Right ventricle myocardium superior (tissue), 1 donor: ENCODE results near the gene CTTN. TPM values are rescaled to one million over a fixed set of nuclear protein-coding genes. Genes with fewer than 3 reads are reported as not detected.

ENCODE experiments used
- ATAC-seq: fragments of 200-7000 bp; cut with Tn5 transposase; one replicate; pipeline ENCODE4 v1.9.1; 2020; ENCODE audit warnings: mild to moderate bottlenecking; ENCODE audit not compliant: poor library complexity
- DNase-seq: peaks from one replicate; pipeline ENCODE4 v3.0.0-alpha.2; 2020
- intact Hi-C: fragments of 100-400 bp; cut with DNase I; formaldehyde crosslinking; loops from one replicate; pipeline ENCODE4 v1.11.2; 2022
- long read RNA-seq: library from polyadenylated mRNA; unstranded; transcript quantifications from one replicate; pipeline ENCODE4 v2.0.0, GENCODE V29; 2021
- total RNA-seq: library from RNA; stranded (reverse); fragmentation: NEBNext Ultra II Directional; extraction: Animal tissue kit (Norgen Biotek cat#: 25700); gene quantifications from one replicate; pipeline ENCODE4 v1.2.1, GENCODE V29; 2021
- donor health status: DM: no; HTN: yes; CAD: no; lungs with severe emphysema.

The CTTN gene
- total RNA-seq: 156 TPM
- long read RNA-seq, transcript CTTN-202 (17 exons, 3,272 nt): major isoform, 55 of 101 reads
- long read RNA-seq, transcript CTTN-201 (18 exons, 3,272 nt): minor isoform, 14 of 101 reads
- long read RNA-seq, partial matches to known transcripts: 12 of 101 reads
- long read RNA-seq, other reads (novel, unspliced or antisense): 18 of 101 reads

DNA sequence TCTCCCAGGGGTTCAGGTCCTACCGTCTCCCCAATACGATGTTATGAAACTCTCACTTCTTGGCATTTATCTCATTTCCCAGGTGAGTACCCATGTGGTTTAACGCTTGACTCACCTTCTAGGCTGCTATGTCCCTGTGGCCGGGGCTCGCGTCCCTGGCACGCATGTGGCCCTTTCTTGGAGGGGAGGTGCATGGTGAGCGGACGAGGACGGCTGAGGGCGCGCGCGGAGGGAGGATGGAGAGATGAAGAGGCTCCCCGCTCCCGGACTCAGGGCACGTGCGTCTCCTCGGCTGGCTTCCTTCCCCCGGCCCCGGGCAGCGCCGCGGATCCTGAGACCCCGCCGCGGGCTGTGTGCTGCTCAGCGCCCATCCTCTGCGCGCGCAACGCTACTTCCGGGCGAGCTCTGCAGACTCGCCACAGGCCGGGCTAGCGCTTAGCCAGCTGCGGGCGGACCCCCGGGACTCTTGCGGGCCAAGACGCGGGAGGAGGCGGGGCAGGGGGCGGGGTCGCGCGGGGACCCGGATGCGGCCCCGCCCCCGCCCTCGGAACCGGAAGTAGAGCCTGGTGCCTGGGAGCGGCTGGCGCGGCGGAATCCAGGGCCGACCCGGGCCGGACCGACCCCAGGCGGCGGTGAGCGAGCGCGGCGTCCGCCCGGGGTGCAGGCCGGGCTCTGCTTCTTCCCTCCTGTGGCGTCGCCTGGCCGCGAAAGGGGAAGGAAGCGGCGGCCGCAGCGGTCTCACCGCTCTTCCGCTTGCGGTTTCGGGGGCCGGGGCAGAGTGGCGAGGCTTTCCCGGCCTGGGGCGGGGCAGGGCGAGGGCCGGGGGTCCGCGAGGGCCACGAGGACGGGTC is at the start of gene CTTN:
TSS of gene CTTN (plus strand) at position 547 of the 851 bp plus-strand sequence. CDS start 8,769 bp downstream, outside the sequence.
- DNase-seq: peak; percentile 91
- peak; percentile 91 for ATAC-seq
- intact Hi-C loops: no loop called here

DNA sequence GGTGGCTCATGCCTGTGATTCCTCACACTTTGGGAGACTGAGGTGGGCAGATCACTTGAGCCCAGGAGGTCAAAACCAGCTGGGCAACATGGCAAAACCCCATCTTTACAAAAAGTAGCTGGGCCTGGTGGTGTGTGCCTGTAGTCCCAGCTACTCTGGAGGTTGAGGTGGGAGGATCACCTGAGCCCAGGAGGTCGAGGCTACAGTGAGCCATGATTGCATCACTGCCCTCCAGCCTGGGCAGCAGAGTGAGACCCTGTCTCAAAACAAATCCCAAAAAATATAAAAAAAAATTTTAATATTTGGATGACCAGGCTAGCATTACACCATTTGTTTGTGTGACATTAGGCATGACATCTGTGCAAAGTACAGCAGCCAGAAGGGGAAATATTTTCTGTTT is 49.7 kb upstream of the CTTN start:
- DNase-seq: no peak
- ATAC-seq: no peak
- intact Hi-C loops: no loop called here

DNA sequence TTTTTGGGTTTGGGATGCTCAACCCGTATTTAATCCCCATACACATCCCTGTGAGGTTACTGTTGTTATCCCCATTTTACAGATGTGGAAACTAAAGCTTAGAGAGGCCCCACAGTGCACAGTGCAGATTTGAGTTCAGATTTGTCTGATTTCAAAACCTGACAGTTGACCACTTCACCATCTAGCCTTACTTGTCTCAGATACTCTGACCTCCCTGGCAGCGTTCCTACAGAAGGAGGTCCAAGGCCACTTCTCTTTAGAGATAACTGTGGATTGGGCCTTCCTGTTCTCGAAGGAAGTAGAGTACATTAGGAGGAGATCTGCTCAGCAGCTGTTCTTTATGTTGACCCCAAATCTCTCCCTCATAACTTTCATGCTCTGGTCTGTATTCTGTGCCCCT is 46.7 kb upstream of the CTTN start:
- ATAC-seq (no peak), DNase-seq (no peak)
- intact Hi-C loops: no loop called here

DNA sequence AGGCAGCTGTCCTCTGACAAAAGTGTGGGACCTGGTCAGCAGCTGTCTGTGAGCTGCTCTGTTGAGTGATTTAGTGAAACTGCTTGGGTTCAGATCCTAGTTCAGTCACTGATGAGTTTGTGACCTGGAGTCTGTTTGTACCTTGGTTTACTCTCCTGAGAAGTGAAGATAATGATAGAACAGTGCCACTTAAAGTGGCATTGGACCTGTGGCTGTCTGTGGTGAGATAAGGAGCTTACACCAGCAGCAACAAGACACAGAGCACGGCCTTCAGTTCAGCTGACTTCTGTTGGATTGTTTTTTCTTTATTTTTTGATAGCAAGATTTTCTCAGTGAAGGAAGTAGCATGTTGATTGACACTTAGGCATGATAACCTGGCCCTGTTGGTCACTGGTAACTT is 46.2 kb upstream of the CTTN start:
- DNase-seq (no peak), ATAC-seq (no peak)
- intact Hi-C loops: no loop called here

DNA sequence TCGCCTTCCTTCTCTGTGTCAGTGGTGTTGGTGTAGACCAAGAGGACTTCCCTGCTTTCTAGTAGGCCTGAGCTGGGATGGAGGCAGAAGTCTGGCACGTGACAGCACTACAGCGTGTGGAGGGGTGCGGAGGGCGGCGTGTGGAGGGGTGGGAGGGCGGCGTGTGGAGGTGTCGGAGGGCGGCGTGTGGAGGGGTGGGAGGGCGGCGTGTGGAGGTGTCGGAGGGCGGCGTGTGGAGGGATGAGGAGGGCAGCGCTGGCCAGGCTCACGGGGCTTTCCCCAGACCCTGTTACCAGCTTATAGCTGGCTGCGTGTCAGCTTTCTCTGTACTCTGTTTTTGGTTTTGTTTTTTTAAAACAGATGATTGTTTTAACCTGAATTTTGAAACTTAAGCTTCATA is 45.7 kb upstream of the CTTN start:
- DNase-seq (no peak), ATAC-seq (no peak)
- intact Hi-C loops: no loop called here

DNA sequence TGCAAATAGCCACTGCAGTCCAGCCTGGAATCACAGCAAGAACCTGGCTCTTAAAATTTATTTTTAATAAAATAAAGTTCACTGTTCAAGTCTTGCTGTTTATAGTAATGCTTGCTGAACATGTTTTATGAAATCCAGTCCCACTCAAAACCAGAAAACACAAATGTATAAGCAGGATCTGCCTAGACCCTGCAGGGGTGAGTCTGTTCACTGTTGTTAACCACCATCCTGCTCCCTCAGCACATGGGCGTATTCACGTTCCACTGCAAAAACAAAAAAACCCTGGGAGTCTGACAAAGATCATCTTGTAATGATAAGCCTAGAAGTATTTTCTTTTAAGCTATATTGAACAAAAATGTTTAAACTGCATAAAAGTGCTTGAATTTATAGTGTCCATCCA is 45.0 kb upstream of the CTTN start:
- ATAC-seq: no peak
- no peak for DNase-seq
- intact Hi-C loops: no loop called here

DNA sequence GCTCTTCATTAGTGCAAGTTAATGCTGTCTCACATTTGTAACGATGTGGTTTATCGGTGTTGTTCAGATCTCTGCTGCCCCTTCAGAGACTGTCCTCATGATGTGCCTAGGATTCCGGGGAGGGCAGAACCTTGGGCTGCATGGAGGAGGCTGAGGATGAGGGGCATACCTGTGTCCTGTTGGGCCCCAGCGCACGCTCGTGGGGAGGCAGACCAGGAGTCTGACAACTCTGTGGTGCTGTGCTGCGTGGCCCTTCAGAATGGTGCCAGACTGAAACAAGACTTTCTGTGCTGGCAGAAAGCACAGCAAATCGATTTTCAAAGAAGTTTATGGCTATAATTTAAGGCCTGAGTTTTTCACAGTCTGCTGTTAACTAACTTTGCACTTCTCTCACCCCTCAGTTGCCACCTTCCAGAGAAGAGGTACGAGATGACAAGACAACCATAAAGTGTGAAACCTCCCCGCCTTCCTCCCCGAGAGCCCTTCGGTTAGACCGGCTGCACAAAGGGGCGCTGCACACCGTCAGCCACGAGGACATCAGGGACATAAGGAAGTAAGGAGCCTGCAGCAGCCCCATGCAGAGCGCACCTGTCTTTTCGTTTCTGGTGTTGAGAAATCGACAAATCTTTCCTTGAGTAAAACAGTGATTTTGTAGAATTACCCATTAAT is 44.3 kb upstream of the CTTN start:
- DNase-seq (no peak), ATAC-seq (peak; percentile 27)
- intact Hi-C loops: no loop called here

DNA sequence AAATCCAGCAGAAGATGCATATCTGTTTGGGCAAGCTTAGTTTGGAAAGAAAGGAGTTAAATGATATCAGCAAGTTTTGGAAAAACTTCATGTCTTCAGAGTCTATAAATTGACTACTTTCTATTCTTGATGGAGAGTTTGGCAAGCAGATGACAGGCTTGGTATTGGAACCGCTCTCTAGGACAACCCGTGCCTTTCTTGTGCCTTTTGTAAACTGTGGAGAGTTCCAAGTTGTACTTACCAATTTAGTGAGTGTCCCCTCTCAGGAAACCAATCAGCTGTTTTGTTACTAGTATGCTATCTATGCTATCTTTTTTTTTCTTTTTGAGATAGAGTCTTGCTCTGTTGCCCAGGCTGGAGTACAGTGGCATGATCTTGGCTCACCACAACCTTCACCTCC is 43.7 kb upstream of the CTTN start:
- ATAC-seq (peak; percentile 72), DNase-seq (no peak)
- intact Hi-C loops: no loop called here

DNA sequence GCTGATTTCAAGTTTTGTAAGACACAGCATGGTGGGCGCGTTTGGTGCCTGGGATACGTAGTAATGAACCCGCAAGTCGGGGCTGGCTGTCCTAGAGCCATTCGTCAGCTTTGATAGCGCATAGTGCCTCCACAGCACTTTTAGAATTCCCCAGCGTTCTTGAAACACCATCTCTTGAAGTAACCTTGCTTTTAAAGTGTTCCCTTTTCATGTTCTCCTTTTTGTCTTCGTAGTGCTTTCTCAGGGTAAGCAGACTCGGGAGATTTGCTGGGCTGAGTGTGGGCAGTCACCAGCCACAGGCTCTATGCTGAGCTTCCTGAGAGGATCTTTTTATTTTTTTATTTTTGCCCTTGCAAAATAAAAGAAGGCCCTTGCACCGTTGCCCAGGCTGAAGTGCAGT is 39.6 kb upstream of the CTTN start:
- intact Hi-C loops: no loop called here
- ATAC-seq (no peak), DNase-seq (no peak)

DNA sequence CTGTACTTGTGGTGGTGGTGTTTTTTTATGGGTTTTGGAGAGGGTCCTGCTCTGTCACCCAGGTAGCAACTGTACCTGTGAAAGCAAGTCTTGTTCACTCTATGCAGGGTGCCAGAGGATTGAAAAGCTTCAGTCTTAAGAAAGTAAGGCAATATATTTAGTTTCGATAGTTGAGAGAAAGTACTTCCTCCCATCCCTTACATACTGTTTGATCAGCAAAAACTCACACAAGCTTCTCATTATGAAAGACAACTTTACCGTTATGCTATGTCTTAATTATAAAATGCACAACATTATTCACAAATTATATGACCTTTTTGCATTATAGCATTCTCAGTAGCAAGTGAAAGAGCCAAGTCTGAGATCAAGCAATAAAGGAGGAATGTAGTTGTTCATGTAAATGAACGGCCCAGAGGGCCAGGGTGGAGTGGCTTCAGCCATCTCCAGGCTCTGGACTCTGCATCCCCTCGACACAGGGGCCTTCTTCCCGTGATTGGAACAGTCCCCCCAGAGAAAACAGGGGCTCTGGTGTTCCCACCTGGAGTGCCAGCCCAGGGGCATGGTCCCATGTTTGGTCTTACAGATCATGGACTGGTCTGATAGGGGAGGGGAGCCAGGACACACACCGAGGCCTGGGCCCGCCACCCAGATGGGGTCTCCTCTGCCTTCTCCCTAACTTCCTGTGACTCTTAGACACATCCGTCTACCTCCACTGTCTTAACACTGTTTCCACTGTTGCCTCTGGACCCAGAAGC is 38.7 kb upstream of the CTTN start:
- ATAC-seq (no peak), DNase-seq (no peak)
- intact Hi-C loops: no loop called here

DNA sequence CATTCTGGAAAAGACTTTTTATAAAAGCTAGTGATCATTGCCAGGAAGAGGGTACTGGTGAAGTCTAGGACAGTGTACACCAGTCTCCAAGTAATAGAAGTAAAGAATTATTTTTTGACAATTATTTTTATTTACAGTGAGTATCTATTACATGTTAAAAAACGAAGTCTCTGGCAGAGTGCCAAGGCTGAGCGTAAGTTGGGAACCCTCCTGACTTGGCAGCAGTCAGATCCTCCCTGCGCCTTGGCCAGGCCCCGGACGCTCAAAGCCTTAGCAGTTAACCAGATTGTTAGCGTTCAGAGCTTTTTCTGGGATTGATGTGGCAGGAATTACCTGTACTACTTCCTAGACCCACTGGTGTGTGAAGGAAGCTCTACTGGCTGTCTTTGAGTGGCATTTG is 38.1 kb upstream of the CTTN start:
- DNase-seq (no peak), ATAC-seq (no peak)
- intact Hi-C loops: no loop called here

DNA sequence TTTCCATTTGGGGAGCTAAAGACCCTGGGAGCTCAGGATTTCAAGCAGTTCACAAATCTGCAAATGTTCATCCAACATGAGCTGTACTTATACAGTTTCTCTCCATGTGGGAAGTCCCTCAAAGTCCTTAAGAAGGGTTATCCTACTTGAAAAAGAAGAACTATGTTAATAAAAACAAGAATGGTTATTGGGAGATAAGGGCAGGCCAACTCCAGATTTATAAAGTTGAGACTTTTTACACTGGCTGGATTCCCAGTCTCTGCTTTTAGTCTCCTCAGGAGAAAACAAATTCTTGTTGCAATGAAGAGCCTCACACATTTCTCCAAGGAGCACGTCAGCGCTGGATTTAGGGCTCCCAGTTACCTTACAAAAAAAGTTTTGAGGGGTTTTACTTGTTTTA is 34.2 kb upstream of the CTTN start:
- DNase-seq: no peak
- peak; percentile 36 for ATAC-seq
- intact Hi-C loops: no loop called here

DNA sequence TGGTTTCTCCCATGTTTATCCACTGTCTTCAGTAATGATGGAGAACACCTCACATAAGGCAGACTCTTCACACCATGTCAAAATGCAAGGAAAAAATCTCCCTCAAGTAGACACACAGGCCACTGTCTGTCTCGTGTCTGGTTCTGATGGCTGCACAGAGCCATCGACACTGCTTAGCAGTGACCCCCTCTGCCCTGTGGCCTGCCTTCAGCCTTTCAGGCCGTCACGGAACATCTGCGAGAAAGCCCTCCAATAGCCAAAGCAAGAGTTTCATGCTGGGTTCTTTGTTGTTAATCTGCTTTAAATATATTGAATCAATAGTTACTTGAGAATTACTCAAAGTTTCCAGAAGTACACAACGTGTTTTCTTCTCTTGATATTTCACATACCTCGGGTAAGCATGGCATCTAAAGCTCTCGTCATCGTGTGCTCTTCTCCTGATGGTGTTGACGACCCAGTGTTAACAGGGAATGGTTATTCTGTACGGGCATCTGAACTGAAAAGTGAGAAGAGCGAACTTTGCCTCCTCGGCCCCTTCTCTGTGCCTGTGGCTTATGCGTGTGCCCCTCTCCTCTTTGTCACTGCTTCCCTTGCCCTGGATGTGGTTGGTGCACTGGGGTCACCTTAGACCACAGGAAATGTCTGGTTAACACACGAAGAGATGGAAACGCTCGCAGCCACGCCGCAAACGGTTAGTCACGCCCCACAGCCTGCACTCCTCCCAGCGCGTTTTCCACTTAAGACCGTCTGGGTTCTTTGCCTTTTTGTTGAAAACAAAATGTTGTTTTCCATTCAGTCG is 33.4 kb upstream of the CTTN start:
- no peak for ATAC-seq
- intact Hi-C loops: no loop called here

DNA sequence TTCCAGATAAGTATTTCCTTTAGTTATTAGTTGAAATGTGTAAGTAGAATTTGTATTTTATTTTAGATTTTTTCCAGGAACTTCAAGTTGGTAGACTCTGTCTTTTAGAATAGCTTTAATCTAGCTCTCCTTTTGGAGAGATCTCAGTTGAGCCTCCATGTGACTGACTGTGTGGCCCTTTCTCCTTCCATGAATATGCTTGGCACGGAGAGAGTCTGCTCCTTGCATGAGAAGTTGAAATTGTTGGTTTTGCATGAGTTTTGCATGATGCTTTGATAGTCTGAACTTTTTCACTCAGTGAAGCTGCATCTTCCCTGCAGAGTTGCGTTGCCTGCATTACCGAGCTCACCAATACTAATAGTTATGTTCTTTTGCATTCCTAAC is 32.8 kb upstream of the CTTN start:
- ATAC-seq: no peak

More for the DNA sequence above, 33.4 kb upstream of the CTTN start:
- DNase-seq: no peak

DNA sequence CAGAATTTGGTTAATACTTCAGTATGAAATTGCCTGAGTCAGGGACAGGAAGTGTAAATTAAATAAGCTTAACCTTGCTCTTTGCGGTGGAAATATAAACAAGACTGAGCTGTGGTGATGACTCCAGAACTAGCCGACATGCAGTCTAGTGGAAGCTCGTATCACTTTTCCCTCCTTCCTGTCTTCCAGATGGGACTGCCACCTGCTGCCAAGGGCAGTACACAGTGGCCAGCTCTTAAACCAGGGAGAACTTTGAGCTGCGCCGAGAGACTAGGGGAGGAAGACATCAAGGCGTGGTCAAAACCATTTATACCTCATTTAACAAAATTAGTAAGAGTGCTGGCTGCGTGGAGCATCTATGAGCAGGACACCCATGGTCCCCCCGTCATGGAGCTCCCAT is 31.3 kb upstream of the CTTN start:
- intact Hi-C loops: no loop called here
- no peak for ATAC-seq
- no peak for DNase-seq

More for the DNA sequence above, 32.8 kb upstream of the CTTN start:
- DNase-seq: no peak
- intact Hi-C loops: no loop called here

DNA sequence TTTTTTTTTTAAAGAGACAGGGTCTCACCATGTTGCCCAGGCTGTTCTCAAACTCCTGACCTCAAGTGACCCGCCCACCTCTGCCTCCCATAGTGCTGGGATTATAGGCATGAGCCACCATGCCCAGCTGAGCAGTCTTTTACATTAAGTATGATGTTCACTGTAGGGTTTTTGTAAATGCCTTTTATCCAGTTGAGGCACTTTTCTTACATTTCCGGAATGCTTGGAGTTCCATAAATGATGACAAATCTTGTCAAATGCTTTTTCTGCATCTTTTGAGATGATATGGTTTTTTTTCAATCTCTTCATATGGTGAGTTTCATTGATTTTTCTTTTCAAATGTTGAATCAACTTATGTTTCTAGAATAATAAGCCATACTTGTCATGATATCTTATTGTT is 29.4 kb upstream of the CTTN start:
- intact Hi-C loops: no loop called here
- no peak for ATAC-seq
- no peak for DNase-seq

DNA sequence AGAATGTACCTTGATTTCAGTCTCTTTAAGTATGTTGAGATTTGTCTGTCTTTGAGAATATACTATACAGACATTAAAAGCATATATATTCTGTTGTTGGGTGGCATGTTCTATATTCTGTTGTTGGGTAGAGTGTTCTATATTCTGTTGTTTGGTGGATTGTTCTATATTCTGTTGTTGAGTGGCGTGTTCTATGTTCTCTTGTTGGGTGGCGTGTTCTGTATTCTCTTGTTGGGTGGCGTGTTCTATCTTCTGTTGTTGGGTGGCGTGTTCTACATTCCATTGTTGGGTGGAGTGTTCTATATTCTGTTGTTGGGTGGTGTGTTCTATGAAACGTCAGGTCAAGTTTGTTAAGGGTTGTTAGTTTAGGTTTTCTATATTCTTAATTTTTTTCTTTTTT is 27.1 kb upstream of the CTTN start:
- intact Hi-C loops: no loop called here
- DNase-seq (no peak), ATAC-seq (peak; percentile 45)

DNA sequence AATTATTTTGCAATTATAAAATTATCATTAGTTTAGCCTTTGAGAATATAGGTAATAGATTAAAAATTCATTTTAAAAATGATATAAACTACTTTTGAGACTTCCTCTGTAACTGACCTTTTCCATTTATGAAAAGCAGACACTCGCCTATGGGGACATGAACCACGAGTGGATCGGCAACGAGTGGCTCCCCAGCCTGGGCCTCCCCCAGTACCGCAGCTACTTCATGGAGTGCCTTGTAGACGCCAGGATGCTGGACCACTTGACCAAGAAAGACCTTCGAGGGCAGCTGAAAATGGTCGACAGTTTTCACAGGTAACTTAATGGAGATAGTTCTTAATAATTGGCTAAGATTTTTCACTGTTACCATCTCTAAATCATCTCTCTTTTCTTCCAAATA is 26.3 kb upstream of the CTTN start:
- DNase-seq: no peak
- intact Hi-C loops: no loop called here
- no peak for ATAC-seq

DNA sequence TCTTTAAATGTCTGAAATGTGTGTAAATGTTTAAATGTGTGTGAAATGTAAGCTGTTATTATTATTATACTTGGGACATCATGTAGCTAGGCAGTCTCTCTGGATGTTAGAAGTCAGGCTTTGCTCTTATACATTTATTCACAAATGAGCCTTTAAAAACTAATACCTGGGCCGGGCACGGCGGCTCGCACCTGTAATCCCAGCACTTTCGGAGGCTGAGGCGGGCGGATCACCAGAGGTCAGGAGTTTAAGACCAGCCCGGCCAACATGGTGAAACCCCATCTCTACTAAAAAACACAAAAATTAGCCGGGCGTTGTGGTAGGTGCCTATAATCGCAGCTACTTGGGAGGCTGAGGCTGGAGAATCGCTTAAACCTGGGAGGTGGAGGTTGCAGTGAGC is 21.7 kb upstream of the CTTN start:
- no peak for DNase-seq
- ATAC-seq: no peak
- intact Hi-C loops: no loop called here
